ENCODE results near the gene DBN1.

DBN1 gene

DNA sequence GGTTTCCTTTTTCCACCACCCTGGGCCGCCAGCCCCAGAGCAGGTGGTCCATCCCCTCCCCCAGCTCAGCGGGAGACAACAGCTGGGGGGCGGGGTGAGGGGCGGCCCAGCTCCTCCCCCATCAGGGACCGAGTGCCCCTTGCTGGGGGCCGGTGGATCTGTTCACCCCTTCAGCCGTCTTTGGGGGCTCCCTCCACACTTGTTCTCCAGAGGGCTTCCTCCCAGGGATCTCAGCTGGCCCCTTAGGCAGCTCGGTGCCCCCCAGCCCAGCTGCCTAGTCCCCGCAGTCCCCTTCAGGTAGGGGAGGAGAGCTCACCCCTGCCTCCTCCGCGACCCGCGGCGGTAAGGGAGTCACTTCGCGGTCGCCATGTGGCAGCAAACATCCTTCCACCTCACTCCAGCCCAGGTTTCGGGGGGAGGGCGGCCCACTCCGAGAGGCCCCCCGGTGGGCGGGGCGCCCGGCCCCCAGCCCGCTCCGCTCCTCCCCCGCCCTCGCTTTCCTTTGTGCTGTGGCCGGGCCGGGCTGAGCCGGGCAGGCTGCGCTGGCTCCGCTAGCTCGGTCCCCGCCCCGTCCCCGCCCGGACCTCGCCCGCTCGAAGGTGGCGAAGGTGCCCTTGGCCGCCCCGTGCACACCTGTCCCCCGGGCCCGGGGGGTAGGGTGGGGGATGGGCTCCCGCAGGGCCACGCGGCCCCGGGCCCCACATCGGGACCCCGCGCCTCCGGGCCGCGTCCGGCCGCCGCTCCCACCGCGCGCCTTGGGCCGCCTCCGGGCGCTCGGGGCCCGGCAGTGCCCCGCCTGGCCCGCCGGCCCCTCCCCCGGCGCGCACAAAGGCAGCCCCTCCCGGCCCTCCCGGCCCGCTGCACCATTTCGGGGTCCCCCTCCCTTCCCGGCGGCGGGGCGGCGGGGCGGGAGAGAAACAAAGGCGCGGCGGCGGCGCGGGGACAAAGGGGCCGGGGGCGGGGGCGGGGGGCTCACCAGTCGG, 683 bp downstream of the DBN1 start:
- no peak for DNase-seq

- no peak for DNase-seq
Measured at GRCh38 chr5:177471610-177472356, 1.7 kb downstream of the DBN1 start.

GRCh38 chr5:177470759-177471536, 2.5 kb downstream of the DBN1 start:
- no peak for DNase-seq

- DNase-seq, result no peak
Measured at GRCh38 chr5:177469750-177470525, 3.5 kb downstream of the DBN1 start.

DNA sequence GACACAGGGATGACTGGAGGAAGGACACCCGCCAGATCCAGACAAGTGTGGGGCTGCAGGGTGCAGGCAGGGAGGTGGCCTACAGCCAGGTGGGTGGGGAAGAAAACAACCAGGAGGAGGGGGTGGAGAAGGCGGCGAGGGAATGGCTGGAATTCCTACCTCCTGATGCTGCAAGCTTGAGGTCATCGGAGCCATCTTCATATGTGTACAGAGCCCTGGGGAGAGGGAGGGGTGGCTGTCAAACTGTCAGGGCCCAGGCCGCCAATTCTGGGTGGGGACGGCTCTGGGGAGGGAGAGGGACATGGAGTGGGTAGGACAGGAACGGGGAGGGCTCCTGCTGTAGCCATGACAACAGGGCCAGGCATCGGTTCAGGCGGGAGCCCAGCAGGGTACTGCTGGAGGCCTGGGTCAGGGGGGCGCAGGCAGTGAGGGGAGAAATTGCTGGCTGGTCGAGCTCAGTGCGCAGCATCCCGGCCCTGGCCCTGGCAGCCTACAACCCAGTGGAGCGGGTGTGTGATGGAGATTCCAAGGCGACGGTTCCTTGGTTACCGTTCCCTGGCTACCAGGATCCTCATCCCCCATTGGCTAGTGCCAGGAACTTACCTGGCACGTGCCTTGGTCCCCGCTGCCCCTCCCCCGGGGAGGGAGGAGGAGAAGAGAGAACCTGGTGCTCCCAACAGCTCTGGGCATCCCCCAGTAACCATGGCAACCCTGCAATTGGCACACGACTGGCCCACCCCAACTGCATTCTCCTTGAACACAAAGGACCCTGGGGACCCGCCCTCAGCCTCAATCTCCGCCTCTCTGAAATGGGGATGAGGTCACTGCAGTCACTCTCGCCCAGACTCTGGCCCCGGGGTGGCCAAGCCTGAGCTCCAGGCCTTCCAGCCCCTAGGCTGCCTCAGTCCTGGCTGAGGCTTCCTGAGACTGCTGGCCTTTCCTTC, 4.5 kb downstream of the DBN1 start:
- DNase-seq, result peak; percentile 39

DNA sequence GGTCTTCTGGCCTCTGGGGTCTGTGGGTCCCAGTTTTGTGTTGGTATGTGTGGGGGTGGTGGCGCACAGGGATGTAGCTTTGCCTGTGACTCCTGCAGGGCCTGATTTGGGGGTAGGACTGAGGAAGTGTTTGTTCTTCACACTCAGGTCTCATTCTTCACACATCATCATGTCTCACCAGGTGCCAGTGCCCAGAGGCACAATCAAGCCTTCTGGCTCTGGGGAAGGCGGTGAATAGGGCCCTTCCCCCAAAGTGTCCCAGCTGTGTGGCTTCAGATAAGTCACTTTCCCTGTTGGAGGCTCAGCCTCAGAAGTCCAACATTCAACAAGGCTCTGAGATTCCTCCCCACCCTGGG, 5.1 kb downstream of the DBN1 start:
- no peak for DNase-seq

DNA sequence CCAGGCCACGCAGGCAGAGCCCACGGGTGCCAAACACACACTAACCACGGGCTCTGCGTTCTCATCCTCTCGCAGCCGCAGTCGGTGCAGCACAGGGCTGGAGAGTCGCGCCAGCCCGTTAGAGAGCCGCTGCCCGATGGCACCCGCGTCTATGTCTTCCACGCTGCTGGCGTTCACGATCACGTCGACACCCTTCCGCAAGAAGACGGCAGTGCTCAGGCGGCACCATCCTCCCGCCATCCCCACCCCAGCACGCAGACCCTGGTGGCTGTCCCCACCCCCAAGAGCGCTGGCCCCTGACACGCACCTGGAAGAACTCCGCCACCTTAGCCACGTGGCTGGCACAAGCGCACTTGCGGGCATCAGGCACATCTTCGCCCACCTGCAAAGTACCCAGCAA, 6.0 kb downstream of the DBN1 start:
- DNase-seq, result no peak

- no peak for DNase-seq
Measured at GRCh38 chr5:177466861-177467260, 6.6 kb downstream of the DBN1 start.

GRCh38 chr5:177465044-177465443, 8.4 kb downstream of the DBN1 start:
- DNase-seq, result no peak

DNA sequence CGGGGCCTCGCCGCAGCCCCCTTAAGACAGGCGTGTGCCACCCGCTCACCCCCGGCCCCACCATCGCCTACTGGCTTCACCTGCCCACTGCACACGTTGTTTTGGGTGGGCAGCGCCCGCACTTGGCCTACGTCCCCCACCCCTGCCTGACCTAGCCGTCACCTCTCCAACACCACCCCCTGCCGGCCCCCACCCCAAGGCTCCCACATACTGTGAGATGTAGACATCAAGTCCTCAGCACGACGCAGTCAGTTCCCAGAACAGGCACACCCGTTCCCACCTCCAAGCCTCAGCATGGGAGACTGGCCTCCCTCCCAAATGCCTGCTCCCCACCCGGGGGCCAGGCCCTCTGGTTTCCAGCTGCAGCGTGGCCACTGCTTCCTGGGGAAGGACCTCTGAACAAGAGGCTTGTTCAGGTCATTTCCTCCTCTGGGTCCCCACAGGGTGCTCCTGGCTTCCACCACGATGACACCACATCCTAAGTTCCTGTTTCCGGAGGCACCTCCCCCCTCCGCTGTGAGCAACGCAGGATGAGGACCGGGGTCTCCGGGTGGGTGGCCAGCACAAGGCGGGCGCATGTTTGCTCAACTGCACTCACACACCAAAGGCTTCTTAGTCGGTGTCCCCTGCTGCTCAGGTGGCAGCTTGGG, 11.3 kb downstream of the DBN1 start:
- DNase-seq, result no peak

DNA sequence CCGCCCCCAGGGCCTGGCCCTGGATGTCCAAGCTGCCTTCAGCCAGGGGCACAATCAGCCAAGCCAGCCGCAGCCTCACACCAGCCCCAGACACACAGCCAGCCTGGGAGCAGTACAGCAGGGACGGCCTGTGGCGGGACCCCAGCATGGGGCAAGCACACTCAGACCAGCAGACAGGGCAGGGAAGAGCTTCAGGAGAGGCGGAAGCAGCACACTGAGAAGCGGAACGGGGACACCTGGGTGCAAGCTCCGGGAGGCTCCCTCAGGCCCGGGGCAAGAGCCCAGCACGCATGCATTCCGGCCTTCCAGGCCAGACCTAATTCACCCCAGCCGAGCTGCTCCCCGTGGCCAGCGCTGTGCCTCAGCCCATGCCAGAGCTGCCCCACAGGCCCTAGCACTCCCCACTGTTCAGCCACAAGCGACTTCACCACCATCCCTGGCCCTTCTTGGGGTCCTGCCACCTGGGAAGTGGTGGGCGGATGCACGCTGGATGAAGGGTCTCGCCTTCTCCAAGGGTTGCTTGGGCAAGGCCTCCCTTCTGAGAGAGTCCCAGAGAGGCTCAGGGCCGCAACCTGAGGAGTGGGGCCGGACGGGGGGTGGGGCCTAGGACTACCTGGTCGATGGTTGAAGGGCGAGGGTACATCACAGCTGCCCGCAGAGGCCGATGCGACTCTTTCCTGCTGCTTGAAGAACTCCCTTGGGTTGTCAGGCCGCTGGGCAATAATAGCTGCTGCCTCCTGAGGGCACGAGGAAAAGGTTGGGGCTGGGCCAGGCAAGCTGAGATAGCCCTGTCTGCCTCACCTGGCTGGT, 13.4 kb downstream of the DBN1 start:
- DNase-seq, result no peak

GRCh38 chr5:177459357-177459756, 14.1 kb downstream of the DBN1 start:
- no peak for DNase-seq

- peak; percentile 8 for DNase-seq
Measured at GRCh38 chr5:177458912-177459350, 14.5 kb downstream of the DBN1 start.

- DNase-seq, result no peak
Measured at GRCh38 chr5:177457852-177458681, 15.4 kb downstream of the DBN1 start.

GRCh38 chr5:177456976-177457851, 16.2 kb downstream of the DBN1 start:
- DNase-seq, result peak; percentile 88

DNA sequence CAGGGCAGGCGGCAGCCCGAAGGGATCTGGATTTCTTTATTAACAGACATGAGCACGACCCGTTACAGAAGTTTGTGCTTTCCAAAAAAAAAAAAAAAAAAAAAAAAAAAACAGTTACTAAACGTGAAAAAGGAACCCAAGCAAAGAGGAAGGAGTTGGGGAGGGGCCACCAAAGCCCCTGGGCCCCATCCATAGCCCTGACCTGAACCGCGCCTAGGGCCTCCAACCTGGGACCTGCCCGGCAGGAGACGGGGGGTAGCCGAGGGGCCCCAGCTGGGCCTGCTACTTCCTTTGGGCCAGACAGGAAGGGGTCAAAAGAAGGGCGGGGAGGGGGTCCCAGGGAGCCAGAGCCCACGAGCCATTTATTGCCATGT, 16.9 kb downstream of the DBN1 start:
- DNase-seq, result no peak

- DNase-seq, result peak; percentile 28
Measured at GRCh38 chr5:177455661-177456590, 17.5 kb downstream of the DBN1 start.

Data from NCI-H2227 treated with DMSO at 0.1 percent for 48 hours (cell line).